NOMO-1 treated with DMSO at 0.1 percent for 48 hours (cell line): ENCODE measurements around the gene DOC2A.

ENCODE experiments used
- DNase-seq: peaks from one replicate; lab custom pipeline; 2025; ENCODE audit not compliant: unreplicated experiment; lab: John Stamatoyannopoulos, UW

The DOC2A gene

DNA sequence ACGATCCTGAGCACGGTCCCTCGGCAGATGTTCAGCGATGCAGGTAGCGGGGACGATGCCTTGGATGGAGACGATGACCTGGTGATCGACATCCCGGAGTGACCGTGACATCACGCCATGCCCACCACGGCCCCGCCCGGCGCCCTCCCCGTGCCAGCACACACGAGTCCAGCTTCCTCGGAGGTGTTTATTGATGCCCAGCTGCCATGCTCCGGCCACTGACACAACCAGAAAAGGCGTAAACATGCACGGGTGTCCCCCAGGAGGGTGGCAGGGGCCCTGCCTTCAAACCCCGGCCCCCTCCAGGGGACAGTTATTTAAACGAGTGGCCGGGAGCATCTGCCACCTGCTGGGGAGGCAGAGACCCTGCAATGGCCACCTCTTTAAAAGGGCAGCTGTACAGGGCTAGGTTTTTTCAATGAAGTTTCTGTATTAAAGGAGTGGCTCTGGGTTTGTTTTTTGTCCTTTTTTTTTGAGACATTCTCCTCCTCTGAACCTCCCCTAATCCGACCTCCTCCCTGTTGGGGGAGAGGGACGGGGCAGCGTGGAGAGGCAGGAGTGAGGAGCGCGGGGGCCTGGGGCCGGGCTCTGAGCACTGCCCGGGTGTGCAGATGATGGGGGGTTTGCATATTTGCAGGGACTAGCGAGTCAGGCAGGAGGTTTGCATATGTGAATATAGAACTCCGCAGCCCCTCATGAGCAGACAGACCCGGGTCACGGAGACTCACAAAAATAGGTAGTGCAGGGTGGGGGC lies 5.3 kb downstream of the DOC2A start:
- DNase-seq: peak; percentile 35

DNA sequence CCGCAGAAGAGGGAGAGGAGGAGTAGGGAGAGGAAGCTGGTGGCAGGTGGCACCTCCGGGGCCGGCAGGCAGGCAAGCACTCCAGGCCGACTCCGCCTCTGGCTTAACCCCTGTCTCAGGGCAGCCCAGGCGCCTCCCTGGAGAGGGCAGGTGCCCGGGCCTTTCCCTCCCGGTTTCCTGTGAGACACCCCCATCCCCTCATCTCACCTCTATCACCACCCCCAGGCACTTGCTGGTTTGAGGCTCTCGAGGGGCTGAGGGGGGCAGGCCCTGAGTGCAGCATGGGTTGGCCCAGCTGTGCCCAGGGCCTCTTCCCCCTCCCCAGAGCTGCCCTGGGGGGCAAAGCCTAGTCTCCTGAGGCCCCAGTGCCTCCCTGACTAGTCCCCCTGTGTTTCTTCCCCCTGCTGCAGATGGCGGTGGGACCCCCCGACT lies 6.0 kb downstream of the DOC2A start:
- no peak for DNase-seq

DNA sequence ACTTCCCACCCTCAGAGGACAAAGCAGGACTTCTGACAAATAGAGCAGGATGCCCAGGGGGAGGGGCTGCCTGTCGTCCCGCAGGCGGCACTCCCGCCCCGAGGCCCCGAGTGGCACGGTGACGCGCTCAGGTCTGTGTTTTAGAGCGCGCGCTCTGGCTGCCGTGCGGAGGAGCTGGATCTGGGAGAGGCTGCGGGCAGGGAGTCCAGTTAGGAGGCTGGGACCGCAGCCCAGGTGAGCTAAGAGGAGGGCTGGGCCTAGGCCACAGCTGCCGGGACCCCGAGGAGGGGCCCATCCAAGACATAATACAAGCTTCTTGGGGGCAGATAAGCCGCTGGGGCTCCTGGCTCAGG lies 6.4 kb downstream of the DOC2A start:
- no peak for DNase-seq

DNA sequence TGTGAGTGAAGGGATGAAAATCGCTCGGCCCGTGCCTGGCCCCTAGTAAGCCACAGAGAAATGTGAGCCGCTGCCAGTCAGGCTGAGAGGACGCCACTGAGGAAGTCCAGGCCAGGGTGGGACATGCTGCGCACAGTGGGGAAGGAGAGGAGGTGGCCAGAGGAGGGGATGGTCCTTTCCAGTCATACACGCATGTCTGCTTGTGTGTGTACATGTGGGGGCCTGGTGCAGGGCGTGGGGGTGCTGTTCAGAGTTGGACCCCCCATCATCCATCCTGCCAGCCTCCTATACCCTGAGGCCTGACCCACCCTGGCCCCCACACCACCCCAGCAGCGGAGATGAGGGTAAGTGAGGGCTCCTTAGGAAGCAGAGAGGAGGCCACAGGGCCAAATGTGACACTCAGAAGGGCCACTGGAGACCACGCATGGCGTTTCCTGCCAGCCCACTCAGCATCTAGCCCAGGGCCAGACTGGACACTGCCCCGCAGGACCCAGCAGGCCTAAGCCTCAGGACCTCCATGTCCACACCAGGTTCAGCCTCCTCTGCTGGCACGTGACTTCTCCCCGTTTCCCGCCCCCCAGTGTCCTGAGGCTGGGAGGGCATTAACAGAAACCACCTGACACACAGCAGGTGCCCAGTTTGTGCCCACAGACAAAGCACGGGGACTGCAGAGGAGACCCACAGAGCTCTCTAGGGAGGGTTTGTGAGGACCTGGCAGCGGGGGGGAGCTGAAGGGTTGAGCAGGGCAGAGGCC lies 7.0 kb downstream of the DOC2A start:
- DNase-seq: no peak

DNA sequence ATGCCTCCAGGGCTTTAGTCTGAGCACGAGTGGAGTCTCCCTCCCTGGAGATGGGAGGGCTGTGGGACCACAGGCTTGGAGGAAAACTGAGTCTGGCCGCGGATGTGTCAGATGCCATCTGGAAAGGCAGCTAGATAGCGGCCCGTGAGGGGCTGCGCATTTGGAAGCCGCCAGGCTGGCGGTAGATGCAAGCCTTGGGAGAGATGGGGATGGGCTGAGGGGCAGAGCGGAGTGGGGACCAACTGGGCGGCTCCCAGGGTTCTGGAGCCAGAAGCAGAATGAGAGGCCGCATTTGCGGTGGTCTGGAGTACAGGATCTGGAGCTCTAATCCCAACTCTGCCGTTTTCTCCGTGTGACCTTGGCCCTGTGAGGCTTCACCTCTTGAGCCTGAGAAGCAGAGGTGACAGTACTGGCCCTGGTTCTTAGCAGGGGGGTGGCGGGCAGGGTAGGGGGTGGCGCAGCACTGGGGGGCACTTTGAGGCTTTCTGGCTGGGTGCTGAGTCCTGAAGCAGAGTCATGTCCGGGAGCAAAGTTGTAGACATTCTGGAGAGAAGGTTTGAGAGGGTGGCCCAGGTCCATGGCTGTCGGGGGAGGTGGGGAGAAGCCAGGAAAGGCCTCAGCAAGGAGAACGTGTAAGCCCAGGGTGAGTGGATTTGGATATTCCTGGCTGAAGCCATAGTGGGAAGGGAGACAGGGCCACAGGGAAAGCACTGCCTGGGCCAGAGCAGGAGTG lies 8.0 kb downstream of the DOC2A start:
- no peak for DNase-seq

DNA sequence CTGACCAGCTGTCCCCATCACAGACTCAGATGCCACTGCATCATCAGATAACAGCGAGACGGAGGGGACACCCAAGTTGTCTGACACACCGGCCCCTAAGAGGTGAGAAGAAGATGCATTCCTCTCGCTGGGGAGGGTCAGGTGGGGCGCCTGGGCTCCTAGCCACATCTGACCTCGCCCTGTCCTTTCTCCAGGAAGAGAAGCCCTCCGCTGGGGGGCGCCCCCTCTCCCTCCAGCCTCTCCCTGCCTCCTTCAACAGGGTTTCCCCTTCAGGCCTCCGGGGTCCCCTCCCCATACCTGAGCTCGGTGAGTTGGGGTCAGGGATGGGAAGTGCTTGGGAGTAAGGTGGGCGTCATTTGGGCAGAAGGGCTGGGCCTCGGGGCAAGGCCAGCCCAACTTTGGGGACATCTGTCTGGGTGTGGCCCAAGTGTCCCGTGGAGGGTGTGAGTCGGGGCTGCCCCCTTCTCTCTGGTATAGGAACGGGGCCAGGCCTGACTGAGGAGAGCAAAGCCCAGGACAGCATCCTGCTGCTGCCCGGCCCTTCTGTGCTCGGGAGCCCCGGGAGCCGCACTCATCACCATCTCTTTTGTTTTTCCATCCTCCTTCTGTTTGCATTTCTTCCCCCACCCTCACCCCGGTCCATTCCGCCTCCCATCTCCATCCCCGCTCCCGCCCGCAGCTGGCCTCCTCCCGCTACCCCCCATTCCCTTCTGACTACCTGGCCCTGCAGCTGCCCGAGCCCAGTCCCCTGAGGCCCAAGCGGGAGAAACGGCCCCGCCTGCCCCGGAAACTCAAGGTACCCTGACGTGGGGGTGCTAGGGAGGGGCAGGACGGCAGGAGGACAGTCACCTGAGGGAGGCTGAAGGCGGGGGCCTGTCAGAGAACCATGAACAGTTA lies 9.8 kb downstream of the DOC2A start:
- no peak for DNase-seq

DNA sequence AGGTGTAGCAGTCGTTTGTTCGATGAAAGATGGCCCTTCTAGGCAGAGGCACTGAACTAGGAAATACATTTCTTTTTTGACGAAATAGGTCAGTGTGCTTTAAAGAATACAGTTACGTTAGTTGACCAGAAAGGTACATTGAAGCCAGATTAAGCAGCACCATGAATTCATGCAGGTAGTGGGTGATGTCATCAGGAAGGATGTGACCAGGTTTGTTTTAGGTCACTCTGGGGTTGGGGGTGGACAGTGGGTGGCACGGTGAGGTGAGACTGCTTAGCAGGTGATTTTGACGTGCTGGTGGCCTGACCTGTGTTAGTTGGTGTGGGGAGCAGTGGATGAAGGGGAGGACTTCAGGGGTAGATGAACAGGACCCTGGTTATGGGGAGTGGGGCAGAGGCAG lies 11.2 kb downstream of the DOC2A start:
- DNase-seq: no peak

DNA sequence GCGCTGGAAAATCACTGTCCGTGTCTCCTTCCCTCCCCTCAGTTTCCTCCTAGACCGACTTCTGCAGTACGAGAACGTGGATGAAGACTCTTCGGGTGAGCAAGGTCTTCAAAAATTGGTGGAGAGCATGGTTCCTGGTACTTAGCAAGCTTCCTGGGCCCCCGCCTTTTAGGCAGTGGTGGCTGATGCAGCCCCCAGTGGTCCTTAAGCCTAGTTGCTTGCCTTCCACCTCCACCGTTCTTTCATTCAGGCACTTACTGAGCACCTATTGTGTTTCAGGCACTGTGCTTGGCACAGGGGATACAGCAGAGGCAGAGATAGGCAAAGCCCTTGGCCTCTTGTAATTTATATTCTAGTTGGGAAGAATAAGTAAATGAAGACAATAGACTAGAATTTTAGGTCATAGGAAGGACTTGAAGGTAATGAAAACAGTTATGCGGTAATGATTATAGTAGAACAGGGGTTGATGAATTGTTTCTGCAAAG lies 14.0 kb downstream of the DOC2A start:
- DNase-seq: no peak

DNA sequence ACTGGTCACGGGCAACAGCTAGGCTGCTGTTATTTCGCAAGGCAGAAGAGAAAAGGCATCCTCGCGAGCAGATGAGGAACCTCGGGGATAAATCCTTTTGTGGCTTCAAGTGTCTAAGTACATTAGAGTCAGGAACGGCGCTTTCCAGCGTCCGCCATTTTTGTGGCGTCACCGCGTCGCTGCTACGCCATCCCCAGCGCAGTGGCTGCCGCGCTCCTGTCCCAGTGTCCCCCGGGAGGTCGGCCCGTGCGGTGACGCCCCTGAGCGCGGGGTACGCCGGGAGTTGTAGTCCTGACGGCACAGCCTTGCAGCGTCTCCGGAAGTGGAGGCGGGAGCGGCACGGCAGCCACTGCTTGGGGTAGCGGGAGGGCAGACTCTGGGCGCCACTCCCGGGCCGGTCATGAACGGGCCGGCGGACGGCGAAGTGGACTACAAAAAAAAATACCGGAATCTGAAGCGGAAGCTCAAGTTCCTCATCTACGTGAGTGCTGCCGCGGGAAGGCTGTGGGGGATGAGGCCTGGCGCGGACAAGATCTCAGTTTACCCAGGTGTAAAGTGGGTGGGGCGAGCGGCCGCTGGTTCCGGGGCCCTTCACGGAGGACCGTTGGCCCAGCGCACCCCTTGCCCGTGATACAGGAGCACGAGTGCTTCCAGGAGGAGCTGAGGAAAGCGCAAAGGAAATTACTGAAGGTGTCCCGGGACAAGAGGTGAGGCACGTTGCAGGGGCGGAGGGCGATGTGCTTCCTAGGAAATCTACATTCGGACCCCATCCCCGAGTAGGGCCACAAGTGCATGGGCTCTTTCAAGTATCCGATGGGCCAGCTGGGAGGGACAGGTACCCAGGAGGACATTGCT lies 14.7 kb downstream of the DOC2A start, which contains the start of gene INO80E:
Gene INO80E, plus strand, starts transcription at position 331 of the 855 bp plus-strand sequence. Its CDS starts 70 bp downstream, at position 401.
- DNase-seq: peak; percentile 95

DNA sequence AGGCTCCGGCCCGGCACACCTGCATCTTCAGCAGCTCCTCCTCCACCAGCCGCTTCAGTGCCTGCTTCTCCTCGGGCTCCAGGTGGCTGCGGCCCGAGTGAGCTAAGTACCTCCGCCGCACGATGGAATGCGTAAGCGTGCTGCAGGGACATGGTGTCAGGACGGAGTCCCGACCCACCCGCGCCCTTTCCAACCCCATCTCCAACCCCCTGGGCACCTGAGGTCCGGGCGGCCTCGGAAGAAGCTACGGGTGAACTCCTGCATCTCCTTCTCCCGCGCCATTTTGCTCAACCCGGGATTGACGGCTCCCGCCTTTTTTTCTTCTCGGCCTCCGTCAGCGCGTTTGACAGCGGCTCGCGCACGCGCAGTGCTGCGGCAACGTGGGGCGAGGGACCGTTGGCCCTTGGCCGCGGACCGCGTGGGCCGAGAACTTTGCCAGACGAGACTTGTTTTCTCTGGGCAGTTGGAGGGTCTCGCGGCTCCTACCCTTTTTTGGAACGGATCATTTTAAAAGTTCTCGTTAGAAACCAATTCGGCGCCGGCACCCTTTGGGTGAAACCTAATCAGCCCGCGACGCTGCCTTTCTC lies 15.4 kb downstream of the DOC2A start, which contains the start of gene HIRIP3:
Gene HIRIP3, minus strand, starts transcription at position 294 of the 587 bp plus-strand sequence. Its CDS starts 12 bp downstream, at position 282.
- peak; percentile 87 for DNase-seq

DNA sequence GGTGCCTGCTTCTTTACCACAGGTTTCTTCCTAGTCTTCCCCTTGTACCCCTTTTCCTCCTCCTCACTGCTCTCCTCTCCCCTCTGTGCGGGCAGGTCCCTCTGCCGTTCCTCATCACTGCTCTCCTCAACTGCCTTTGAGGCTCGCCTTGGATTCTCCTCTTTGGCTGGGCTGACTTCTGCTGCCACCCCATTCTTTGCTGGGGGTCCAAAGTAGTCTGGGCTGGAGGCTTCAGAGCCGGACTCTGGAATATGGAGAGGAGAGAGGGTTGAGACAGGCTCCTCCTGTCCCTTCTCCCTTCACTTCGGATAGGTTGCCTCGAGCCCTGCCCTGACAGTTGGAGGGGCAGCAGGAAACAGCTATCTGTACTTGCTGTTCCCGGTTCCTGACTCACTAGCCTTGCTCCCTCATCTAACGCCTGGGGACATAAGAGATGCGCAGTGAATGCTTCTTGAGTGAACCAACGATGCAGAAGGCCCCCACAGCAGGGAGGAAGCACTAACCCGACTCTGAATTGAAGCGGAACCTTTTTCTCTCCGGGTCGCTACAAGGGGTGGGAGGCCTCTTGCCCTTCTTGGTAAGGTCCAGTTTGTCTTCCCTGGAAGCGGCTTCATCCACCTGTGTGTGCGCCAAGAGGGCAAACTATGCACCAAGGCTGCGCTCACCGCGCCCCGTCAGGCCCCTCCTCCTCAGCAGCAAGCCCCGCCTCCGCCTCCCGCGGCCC lies 16.1 kb downstream of the DOC2A start:
- no peak for DNase-seq

DNA sequence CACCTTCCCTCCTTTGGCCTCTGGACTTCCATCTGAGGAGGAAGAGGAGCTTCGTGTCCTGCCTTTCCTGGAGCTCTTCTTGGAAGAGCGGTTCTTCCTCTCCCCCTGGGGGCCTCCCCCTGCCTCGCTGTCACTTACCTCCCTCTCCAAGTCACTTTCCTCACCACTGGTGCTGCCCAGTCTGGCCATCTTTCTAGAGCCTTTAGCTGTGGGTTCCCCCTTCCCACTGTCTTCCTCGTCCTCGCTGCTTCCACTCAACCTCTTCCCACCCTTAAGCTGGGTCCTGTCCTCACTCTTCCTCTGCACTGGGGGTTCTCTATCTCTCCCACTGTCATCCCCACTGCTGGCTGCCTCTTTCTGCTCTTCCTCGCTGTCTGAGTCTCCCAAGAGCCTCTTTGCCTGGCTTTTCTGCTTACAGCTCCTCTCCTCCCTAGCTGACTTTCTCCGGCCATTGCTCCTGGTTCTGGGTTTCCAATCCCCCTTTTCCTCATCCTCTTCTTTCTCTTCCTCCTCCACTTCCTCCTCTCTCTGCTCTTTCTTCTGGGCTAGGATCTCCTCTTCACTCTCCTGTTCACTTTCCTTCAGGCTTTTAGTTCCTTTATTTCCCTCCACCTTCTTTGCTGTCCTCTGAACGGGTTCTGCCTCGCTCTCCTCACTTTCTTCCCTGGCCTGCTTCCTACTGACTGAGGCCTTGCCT lies 16.8 kb downstream of the DOC2A start:
- DNase-seq: no peak

DNA sequence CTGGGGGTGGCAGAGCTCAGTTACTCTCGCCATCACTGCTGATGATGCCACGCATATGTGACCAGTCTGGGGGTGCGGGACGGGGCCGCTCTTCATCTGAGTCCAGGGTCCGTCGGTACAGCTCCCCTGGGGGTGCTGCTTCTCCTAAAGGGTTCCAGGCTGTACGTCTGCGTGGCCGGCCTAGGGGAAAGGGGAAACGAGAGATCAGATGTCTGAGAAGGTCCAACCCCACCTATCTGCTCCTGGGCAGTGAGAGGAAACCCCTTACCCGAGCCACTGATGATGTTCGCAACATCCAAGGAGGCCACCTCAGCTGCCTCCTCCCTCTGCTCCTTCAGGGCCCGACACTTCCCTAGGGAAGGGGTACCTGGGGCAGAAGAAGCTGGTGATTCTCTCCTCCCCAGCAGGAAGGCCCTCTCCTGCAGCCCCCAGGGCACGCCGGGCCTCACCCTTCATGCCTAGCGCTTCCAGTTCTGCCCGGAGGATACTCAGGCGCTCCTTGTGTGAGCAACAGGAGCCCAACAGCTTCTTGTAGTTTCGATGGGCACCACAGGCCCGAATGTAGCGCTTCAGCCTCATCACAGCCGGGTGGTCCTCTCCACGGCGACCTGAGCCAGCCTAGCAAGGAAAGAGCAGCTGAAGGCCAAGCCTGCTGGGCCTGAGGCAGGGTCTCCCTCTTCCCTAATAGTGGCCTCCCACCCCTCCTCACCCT lies 17.5 kb downstream of the DOC2A start:
- DNase-seq: no peak

DNA sequence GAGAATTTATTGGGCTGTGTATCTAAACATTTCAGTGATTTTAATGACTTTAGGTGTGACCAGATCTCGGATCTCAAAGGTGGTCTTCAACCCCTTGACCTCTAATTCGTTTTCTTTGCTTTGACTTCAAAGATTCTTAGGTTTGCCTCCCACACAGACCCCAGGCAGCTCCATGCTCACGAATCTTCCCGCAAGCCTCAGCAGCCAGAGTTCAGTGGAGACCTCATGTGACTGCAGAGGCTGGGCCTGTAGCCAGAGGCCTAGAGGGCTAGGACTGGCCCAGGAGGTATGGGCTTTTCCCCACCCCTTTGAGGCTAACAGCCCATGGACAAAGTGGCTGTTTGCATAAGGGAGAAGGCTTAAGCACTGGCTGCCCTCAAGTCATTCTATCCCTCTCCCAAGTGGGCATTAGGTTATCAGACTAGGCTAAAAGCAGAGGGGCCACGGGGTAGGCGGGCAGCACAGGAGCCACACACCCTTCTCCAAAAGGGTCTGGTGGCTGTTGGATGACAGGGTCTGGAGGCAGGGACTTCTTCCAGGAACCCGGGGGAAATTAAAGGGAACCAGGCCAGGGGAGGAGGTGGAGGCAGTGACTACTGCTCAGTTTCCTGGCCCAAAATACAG lies 18.4 kb downstream of the DOC2A start:
- DNase-seq: no peak

DNA sequence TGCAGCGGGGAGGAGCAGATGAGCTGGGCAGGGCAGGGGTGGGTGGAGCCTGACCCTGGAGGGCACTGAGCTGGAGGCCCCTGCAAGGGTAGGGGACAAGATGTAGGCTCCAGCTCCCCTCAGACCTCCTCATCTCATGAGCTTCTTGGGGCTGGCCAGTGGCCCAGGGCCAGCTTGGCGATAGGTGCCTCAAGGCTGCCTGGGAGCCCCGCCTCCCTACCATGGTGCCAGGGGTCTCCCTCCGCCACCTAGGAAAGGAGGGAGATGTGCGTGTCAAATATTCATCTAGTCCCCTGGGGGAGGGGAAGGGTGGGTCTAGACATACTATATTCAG lies 19.3 kb downstream of the DOC2A start:
- no peak for DNase-seq

DNA sequence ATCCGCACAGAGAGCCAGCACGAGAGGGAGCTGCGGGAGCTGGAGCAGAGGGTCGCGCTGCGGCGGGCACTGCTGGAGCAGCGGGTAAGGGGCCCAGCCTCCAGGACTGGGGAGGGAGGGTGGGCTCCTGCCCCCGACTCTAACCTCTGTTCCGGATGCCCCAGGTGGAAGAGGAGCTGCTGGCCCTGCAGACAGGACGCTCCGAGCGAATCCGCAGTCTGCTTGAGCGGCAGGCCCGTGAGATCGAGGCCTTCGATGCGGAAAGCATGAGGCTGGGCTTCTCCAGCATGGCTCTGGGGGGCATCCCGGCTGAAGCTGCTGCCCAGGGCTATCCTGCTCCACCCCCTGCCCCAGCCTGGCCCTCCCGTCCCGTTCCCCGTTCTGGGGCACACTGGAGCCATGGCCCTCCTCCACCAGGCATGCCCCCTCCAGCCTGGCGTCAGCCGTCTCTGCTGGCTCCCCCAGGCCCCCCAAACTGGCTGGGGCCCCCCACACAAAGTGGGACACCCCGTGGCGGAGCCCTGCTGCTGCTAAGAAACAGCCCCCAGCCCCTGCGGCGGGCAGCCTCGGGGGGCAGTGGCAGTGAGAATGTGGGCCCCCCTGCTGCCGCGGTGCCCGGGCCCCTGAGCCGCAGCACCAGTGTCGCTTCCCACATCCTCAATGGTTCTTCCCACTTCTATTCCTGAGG lies 19.8 kb downstream of the DOC2A start:
- no peak for DNase-seq
